ENCODE results near the gene DENND2C. TPM values are rescaled to one million over a fixed set of nuclear protein-coding genes. Genes with fewer than 3 reads are reported as not detected.

Gene DENND2C
- total RNA-seq, 1 experiment from 2014 or later = 3.6 TPM

DNA sequence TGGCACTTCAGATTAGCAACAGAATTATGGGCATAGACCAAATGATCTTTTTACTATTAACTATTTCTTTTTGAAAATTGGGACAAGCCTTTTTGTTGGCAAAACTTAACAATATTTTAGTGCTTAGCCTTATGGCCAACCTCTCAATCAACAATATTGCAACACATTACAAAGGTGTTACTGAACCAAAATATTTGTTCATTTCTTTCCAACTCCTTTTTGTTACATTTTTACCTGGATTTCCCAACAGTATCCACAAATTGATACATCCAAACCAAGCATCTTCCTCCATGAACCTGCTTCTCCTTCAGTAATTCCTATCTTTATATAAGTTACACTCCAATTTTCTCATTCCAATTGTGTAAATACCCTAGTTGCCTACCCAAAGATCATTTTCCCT, 27.0 kb upstream of the DENND2C start:
- no peak for TF ChIP-seq EGR1 (IDR thresholded peaks at IDR 0.05; ENCODE audit: low read depth)
- TF ChIP-seq RAD21 (IDR thresholded peaks at IDR 0.05; ENCODE audit: low read depth) = no peak
- TF ChIP-seq, protein P1, sequence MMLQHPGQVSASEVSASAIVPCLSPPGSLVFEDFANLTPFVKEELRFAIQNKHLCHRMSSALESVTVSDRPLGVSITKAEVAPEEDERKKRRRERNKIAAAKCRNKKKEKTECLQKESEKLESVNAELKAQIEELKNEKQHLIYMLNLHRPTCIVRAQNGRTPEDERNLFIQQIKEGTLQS (IDR thresholded peaks at IDR 0.05) = no peak
- TF ChIP-seq YY1 (IDR thresholded peaks at IDR 0.05; ENCODE audit: extremely low read depth, insufficient replicate concordance, low read depth, low read length) = no peak
- TF ChIP-seq TCF7L2 (IDR thresholded peaks at IDR 0.05; ENCODE audit: borderline replicate concordance, extremely low read depth, insufficient read depth, insufficient read length) = no peak
- TF ChIP-seq CEBPB (IDR thresholded peaks at IDR 0.05; ENCODE audit: low read depth) = no peak
- no peak for TF ChIP-seq EZH2phosphoT487 (IDR thresholded peaks at IDR 0.05; ENCODE audit: borderline replicate concordance)
- TF ChIP-seq POLR2A (IDR thresholded peaks at IDR 0.05; ENCODE audit: borderline replicate concordance, extremely low read depth, insufficient read depth, insufficient read length) = no peak
- TF ChIP-seq EZH2 (IDR thresholded peaks at IDR 0.05) = no peak
- no peak for TF ChIP-seq SIN3A (IDR thresholded peaks at IDR 0.05; ENCODE audit: low read depth)
- TF ChIP-seq, protein P2, sequence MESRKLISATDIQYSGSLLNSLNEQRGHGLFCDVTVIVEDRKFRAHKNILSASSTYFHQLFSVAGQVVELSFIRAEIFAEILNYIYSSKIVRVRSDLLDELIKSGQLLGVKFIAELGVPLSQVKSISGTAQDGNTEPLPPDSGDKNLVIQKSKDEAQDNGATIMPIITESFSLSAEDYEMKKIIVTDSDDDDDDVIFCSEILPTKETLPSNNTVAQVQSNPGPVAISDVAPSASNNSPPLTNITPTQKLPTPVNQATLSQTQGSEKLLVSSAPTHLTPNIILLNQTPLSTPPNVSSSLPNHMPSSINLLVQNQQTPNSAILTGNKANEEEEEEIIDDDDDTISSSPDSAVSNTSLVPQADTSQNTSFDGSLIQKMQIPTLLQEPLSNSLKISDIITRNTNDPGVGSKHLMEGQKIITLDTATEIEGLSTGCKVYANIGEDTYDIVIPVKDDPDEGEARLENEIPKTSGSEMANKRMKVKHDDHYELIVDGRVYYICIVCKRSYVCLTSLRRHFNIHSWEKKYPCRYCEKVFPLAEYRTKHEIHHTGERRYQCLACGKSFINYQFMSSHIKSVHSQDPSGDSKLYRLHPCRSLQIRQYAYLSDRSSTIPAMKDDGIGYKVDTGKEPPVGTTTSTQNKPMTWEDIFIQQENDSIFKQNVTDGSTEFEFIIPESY (IDR thresholded peaks at IDR 0.05; ENCODE audit: extremely low read depth, insufficient replicate concordance, low read length) = no peak
- no peak for TF ChIP-seq CTCF (IDR thresholded peaks at IDR 0.05 in 2 of 3, conservative IDR thresholded peaks at IDR 0.05 in 1 of 3; ENCODE audit: borderline replicate concordance in 1 of 3, insufficient read depth in 1 of 3, low read depth in 2 of 3, low read length in 2 of 3)
- TF ChIP-seq, protein P3, sequence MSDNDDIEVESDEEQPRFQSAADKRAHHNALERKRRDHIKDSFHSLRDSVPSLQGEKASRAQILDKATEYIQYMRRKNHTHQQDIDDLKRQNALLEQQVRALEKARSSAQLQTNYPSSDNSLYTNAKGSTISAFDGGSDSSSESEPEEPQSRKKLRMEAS (IDR thresholded peaks at IDR 0.05) = no peak
- no peak for TF ChIP-seq POLR2AphosphoS5 (IDR thresholded peaks at IDR 0.05; ENCODE audit: low read depth, low read length)
- TF ChIP-seq JUND (IDR thresholded peaks at IDR 0.05) = no peak
- no peak for TF ChIP-seq ZNF274 (IDR thresholded peaks at IDR 0.05; ENCODE audit: low read depth, low read length)
- TF ChIP-seq REST (IDR thresholded peaks at IDR 0.05; ENCODE audit: low read depth) = no peak
- no peak for TF ChIP-seq SP1 (IDR thresholded peaks at IDR 0.05; ENCODE audit: low read depth)
- no peak for TF ChIP-seq FOSL1 (IDR thresholded peaks at IDR 0.05; ENCODE audit: low read depth)
- TF ChIP-seq SRF (IDR thresholded peaks at IDR 0.05; ENCODE audit: low read depth) = no peak
- no peak overlapping the region for H3K4me3 ChIP-seq (replicated peaks in 1 of 2; ENCODE audit: low read depth in 1 of 2, low read length in 2 of 2)
- POLR2A ChIA-PET = no interaction called here
- H2AFZ ChIP-seq (ENCODE audit: low read depth, low read length, poor library complexity, severe bottlenecking) = no peak overlapping the region
- H3K9me3 ChIP-seq (ENCODE audit: control insufficient read depth in 1 of 2, insufficient read depth in 1 of 2, low read depth in 1 of 2, low read length in 2 of 2) = no peaks in the 10 kb centered on the region
- CTCF ChIA-PET = no interaction called here
- RAD21 ChIA-PET (ENCODE audit: low non-redundant PET in 1 of 2, low total read pairs in 2 of 2, uncharacterized antibody in 2 of 2, unreplicated experiment in 2 of 2) = no interaction called here
- H3K4me1 ChIP-seq (ENCODE audit: control insufficient read depth in 1 of 2, insufficient read depth in 2 of 2, low read length in 2 of 2) = no peaks in the 10 kb centered on the region
- H3K27ac ChIP-seq (ENCODE audit: low read depth, low read length) = no peak overlapping the region
- no peaks in the 10 kb centered on the region for H3K79me2 ChIP-seq (ENCODE audit: insufficient read depth, low read length)
- intact Hi-C loops (cut with micrococcal nuclease) = no loop called here
- DNase-seq (ENCODE audit: low read depth, low spot score) (no peak), ATAC-seq (no peak)
- H4K20me1 ChIP-seq (ENCODE audit: insufficient read depth) = no peaks in the 10 kb centered on the region
- no peaks in the 10 kb centered on the region for H3K9me2 ChIP-seq (ENCODE audit: insufficient read depth)
- H3K27me3 ChIP-seq (ENCODE audit: insufficient read depth, low read length) = no peaks in the 10 kb centered on the region
- no peak overlapping the region for H3K4me2 ChIP-seq (ENCODE audit: low read length)
- H3K9ac ChIP-seq (ENCODE audit: low read length) = no peak overlapping the region
- H3K36me3 ChIP-seq (ENCODE audit: control insufficient read depth in 1 of 2, insufficient read depth in 2 of 2, low read length in 2 of 2) = no peaks in the 10 kb centered on the region
- no TSS peak for BruUV-seq (replicated peaks)
